H1 (cell line): ENCODE measurements around the gene RAD50. TPM values are rescaled to one million over a fixed set of nuclear protein-coding genes. Genes with fewer than 3 reads are reported as not detected.

Source experiments
- CTCF ChIA-PET: fragments of 300-600 bp; sonication (Branson Sonifier 250); formaldehyde crosslinking; loops from one replicate; lab custom pipeline; 2021; ENCODE audit not compliant: partially characterized antibody; lab: Charles Lee
- POLR2A ChIA-PET: fragments of 300-600 bp; sonication (Branson Sonifier 250); formaldehyde crosslinking; loops from one replicate; lab custom pipeline; 2021; ENCODE audit warnings: inconsistent platforms; ENCODE audit not compliant: partially characterized antibody; lab: Charles Lee
- DNase-seq, 2 experiments: peaks; one replicate each; pipeline versions ENCODE4 v3.0.0 to v3.0.0-alpha.2; 2010 to 2022; ENCODE audit warnings: low spot score in 2 of 2, low read depth in 1 of 2, mixed read lengths in 1 of 2
- FAIRE-seq: peaks from 2 replicates; lab custom pipeline; 2011; peaks lifted over from hg19 to GRCh38; lab: Jason Lieb, UNC
- H2AFZ ChIP-seq: 2 replicates; pipeline ENCODE4 v1.8.1; 2012; ENCODE audit warnings: low read length, inconsistent platforms
- H2AK5ac ChIP-seq: 2 replicates; pipeline ENCODE4 v1.6.1; 2013; ENCODE audit warnings: low read depth, low read length
- H2BK120ac ChIP-seq: replicated peaks from 2 replicates; pipeline ENCODE3; 2013; ENCODE audit warnings: low read depth, low read length, inconsistent platforms
- H2BK12ac ChIP-seq: 2 replicates; pipeline ENCODE4 v1.6.1; 2013; ENCODE audit warnings: low read depth, low read length
- H2BK15ac ChIP-seq: 2 replicates; pipeline ENCODE4 v1.6.1; 2013; ENCODE audit warnings: low read length
- H2BK20ac ChIP-seq: 2 replicates; pipeline ENCODE4 v1.6.1; 2013; ENCODE audit warnings: low read length
- H2BK5ac ChIP-seq: 2 replicates; pipeline ENCODE4 v1.6.1; 2013; ENCODE audit warnings: low read depth, low read length
- H3K14ac ChIP-seq: 2 replicates; pipeline ENCODE4 v1.6.1; 2013; ENCODE audit warnings: inconsistent platforms; ENCODE audit not compliant: insufficient read length
- H3K18ac ChIP-seq: 2 replicates; pipeline ENCODE4 v1.6.1; 2013; ENCODE audit warnings: low read length; ENCODE audit errors: extremely low read depth
- H3K23ac ChIP-seq: 2 replicates; pipeline ENCODE4 v1.6.1; 2013; ENCODE audit warnings: inconsistent platforms; ENCODE audit not compliant: insufficient read length
- H3K23me2 ChIP-seq: 2 replicates; pipeline ENCODE4 v1.6.1; 2013; ENCODE audit warnings: low read depth, low read length
- H3K27ac ChIP-seq: 2 replicates; pipeline ENCODE4 v1.6.1; 2011; ENCODE audit warnings: low read depth, low read length, inconsistent platforms
- H3K27me3 ChIP-seq, 4 experiments: replicated peaks in 1 of 4; 1 replicate in 1 of 4; 2 replicates in 3 of 4; pipeline versions ENCODE4 v1.6.1 to v1.8.1; 2011 to 2013; ENCODE audit warnings: low read length in 3 of 4, mild to moderate bottlenecking in 3 of 4, inconsistent platforms in 2 of 4, mixed read lengths in 2 of 4, moderate library complexity in 1 of 4; ENCODE audit not compliant: control insufficient read depth in 3 of 4, insufficient read depth in 3 of 4; ENCODE audit errors: extremely low read depth in 1 of 4
- H3K36me3 ChIP-seq, 4 experiments: 2 replicates each; pipeline versions ENCODE4 v1.6.1 to v1.8.1; 2011 to 2013; ENCODE audit warnings: mild to moderate bottlenecking in 4 of 4, low read length in 3 of 4, moderate library complexity in 2 of 4, control low read depth in 1 of 4, inconsistent platforms in 1 of 4; ENCODE audit not compliant: insufficient read depth in 4 of 4, control insufficient read depth in 2 of 4
- H3K4ac ChIP-seq: replicated peaks from 2 replicates; pipeline ENCODE3; 2013; ENCODE audit warnings: low read length, low read depth, mixed read lengths, inconsistent platforms; ENCODE audit not compliant: insufficient read length
- H3K4me1 ChIP-seq, 4 experiments: replicated peaks in 1 of 4; 1 replicate in 1 of 4; 2 replicates in 3 of 4; pipeline versions ENCODE4 v1.6.1 to v1.8.1; 2011 to 2013; ENCODE audit warnings: low read length in 3 of 4, inconsistent platforms in 2 of 4, mixed read lengths in 1 of 4; ENCODE audit not compliant: insufficient read depth in 4 of 4, control insufficient read depth in 3 of 4
- H3K4me2 ChIP-seq, 2 experiments: 2 replicates each; pipeline versions ENCODE4 v1.6.1 to v1.8.1; 2011 to 2013; ENCODE audit warnings: low read depth in 2 of 2, low read length in 2 of 2, control low read depth in 1 of 2, inconsistent platforms in 1 of 2, mild to moderate bottlenecking in 1 of 2; ENCODE audit not compliant: insufficient read depth in 1 of 2
- H3K4me3 ChIP-seq, 4 experiments: fragments of 200-600, 300-600 bp in 1 of 4; sonication (generic), shearing (Covaris generic), sonication (Bioruptor Twin) in 1 of 4; 2 replicates each; pipeline versions ENCODE4 v1.5.1 to v1.8.1; 2011 to 2016; ENCODE audit warnings: low read length in 4 of 4, low read depth in 3 of 4, control low read depth in 2 of 4, inconsistent platforms in 2 of 4, mild to moderate bottlenecking in 2 of 4, mixed read lengths in 1 of 4, moderate library complexity in 1 of 4; ENCODE audit not compliant: insufficient read depth in 2 of 4; ENCODE audit errors: extremely low read depth in 1 of 4
- H3K56ac ChIP-seq: replicated peaks from 2 replicates; pipeline ENCODE3; 2013; ENCODE audit warnings: low read depth, mild to moderate bottlenecking, mixed read lengths, low read length, inconsistent platforms; ENCODE audit not compliant: insufficient read length
- H3K79me1 ChIP-seq: 2 replicates; pipeline ENCODE4 v1.6.1; 2013; ENCODE audit warnings: low read depth, low read length, control low read depth
- H3K79me2 ChIP-seq, 2 experiments: 2 replicates each; pipeline versions ENCODE4 v1.6.1 to v1.8.1; 2012 to 2013; ENCODE audit warnings: low read length in 2 of 2, mild to moderate bottlenecking in 2 of 2, inconsistent platforms in 1 of 2; ENCODE audit not compliant: insufficient read depth in 2 of 2, control insufficient read depth in 1 of 2
- H3K9ac ChIP-seq, 4 experiments: replicated peaks in 1 of 4; 1 replicate in 1 of 4; 2 replicates in 3 of 4; pipeline versions ENCODE4 v1.6.1 to v1.8.1; 2011 to 2013; ENCODE audit warnings: low read depth in 3 of 4, low read length in 3 of 4, control low read depth in 2 of 4, mild to moderate bottlenecking in 2 of 4, moderate library complexity in 2 of 4, inconsistent platforms in 1 of 4; ENCODE audit errors: extremely low read depth in 1 of 4
- H3K9me3 ChIP-seq, 2 experiments: 2 replicates each; pipeline versions ENCODE4 v1.6.1 to v1.8.1; 2012 to 2013; ENCODE audit warnings: mild to moderate bottlenecking in 2 of 2, moderate library complexity in 2 of 2, control low read depth in 1 of 2, inconsistent platforms in 1 of 2, low read depth in 1 of 2, low read length in 1 of 2, mixed read lengths in 1 of 2; ENCODE audit not compliant: insufficient read depth in 2 of 2
- H4K20me1 ChIP-seq, 2 experiments: replicated peaks in 1 of 2; 2 replicates each; pipeline versions ENCODE3 to v1.8.1; 2011 to 2013; ENCODE audit warnings: inconsistent platforms in 2 of 2, low read length in 2 of 2, mild to moderate bottlenecking in 1 of 2; ENCODE audit not compliant: insufficient read depth in 2 of 2, control insufficient read depth in 1 of 2
- H4K5ac ChIP-seq: 2 replicates; pipeline ENCODE4 v1.6.1; 2013; ENCODE audit warnings: low read length, low read depth, mixed read lengths, inconsistent platforms; ENCODE audit not compliant: insufficient read length
- H4K8ac ChIP-seq: 2 replicates; pipeline ENCODE4 v1.8.0; 2013; ENCODE audit warnings: mild to moderate bottlenecking, moderate library complexity, low read length, inconsistent platforms; ENCODE audit not compliant: insufficient read depth; ENCODE audit errors: extremely low read depth
- H4K91ac ChIP-seq: replicated peaks from 2 replicates; pipeline ENCODE3; 2013; ENCODE audit warnings: low read length, mixed read lengths, inconsistent platforms; ENCODE audit not compliant: insufficient read length
- BACH1 ChIP-seq: IDR thresholded peaks from 2 replicates; pipeline ENCODE4 v1.6.1; 2012; ENCODE audit warnings: low read length, improper control_type of control experiment
- BCL11A ChIP-seq, 2 experiments: IDR thresholded peaks; one replicate each; pipeline ENCODE4 v1.6.1; 2011; ENCODE audit warnings: low read depth in 2 of 2, low read length in 2 of 2, mild to moderate bottlenecking in 2 of 2
- CBX8 ChIP-seq: fragments of 300-800, 300-1000 bp; sonication (generic); IDR thresholded peaks from 2 replicates; pipeline ENCODE4 v1.7.1; 2016; ENCODE audit warnings: low read depth, low read length, borderline replicate concordance
- EGR1 ChIP-seq: IDR thresholded peaks from 2 replicates; pipeline ENCODE4 v1.6.1; 2011; ENCODE audit warnings: low read depth, low read length, borderline replicate concordance
- EZH2 ChIP-seq: fragments of 200-600 bp; sonication (generic); IDR thresholded peaks from 2 replicates; pipeline ENCODE4 v1.7.1; 2012; ENCODE audit warnings: low read depth, mild to moderate bottlenecking, moderate library complexity, low read length, inconsistent platforms; ENCODE audit not compliant: severe bottlenecking
- GABPA ChIP-seq: IDR thresholded peaks from 2 replicates; pipeline ENCODE4 v1.6.1; 2011; ENCODE audit warnings: mild to moderate bottlenecking, low read length, moderate library complexity, borderline replicate concordance; ENCODE audit not compliant: insufficient read depth
- JUN ChIP-seq: IDR thresholded peaks from 2 replicates; pipeline ENCODE4 v1.6.1; 2011; ENCODE audit warnings: low read depth, mild to moderate bottlenecking, improper control_type of control experiment, low read length
- RAD21 ChIP-seq, 2 experiments: IDR thresholded peaks in 1 of 2; conservative IDR thresholded peaks in 1 of 2; 2 replicates each; pipeline ENCODE4 v1.6.1; 2011; ENCODE audit warnings: low read depth in 2 of 2, low read length in 2 of 2, improper control_type of control experiment in 1 of 2, inconsistent platforms in 1 of 2, mild to moderate bottlenecking in 1 of 2, moderate library complexity in 1 of 2
- SAP30 ChIP-seq: fragments of 300-600 bp; sonication (generic); IDR thresholded peaks from 2 replicates; pipeline ENCODE4 v1.7.1; 2012; ENCODE audit warnings: low read length, moderate library complexity, mild to moderate bottlenecking, inconsistent platforms; ENCODE audit not compliant: insufficient read depth, insufficient replicate concordance
- SP1 ChIP-seq: IDR thresholded peaks from 2 replicates; pipeline ENCODE4 v1.6.1; 2011; ENCODE audit warnings: low read depth, low read length
- YY1 ChIP-seq: IDR thresholded peaks from 2 replicates; pipeline ENCODE4 v1.6.1; 2011; ENCODE audit warnings: low read depth, mild to moderate bottlenecking, low read length
- WGBS, 2 experiments: shearing (Covaris generic) in 1 of 2; methylation state at CpG; one replicate each; pipeline versions ENCODE4 v1.1.6 to v1.1.7; 2013 to 2015; ENCODE audit warnings: low lambda C conversion rate in 2 of 2, mixed read lengths in 2 of 2, inconsistent platforms in 1 of 2, low coverage in 1 of 2, missing lambda C conversion rate in 1 of 2; ENCODE audit not compliant: insufficient replicate concordance in 2 of 2, insufficient coverage in 1 of 2, insufficient read length in 1 of 2; ENCODE audit errors: extremely low coverage in 1 of 2, missing lambda C conversion rate in 1 of 2; 5-methylcytosine and 5-hydroxymethylcytosine counted together
- polyA plus RNA-seq, 7 experiments: library from polyadenylated mRNA; depleted of rRNA in 3 of 7; stranded (reverse) in 5 of 7; unstranded in 2 of 7; fragments of >200 nt in 5 of 7; fragments of 200-250 nt in 2 of 7; gene quantifications; 1 replicate in 5 of 7; 2 replicates in 1 of 7; 4 replicates in 1 of 7; pipeline versions ENCODE4 v1.2.1 to v1.2.3, GENCODE V29; 2011 to 2013; ENCODE audit warnings: missing spikeins in 2 of 7, mixed read lengths in 2 of 7
- total RNA-seq: library from RNA; stranded (reverse); fragmentation: NEBNext Ultra II Directional; extraction: Animal tissue kit (Norgen Biotek cat#: 25700); gene quantifications from 2 replicates; pipeline ENCODE4 v1.2.1, GENCODE V29; 2021
- TF ChIP-seq, protein P1 (sequence below): IDR thresholded peaks from 2 replicates; pipeline ENCODE4 v1.6.1; 2012; ENCODE audit warnings: low read length, inconsistent platforms

The RAD50 gene
- total and polyA plus RNA-seq, 2 of the 8 experiments (the other 6 are each of a cell fraction or from before 2014, with no cell fraction given): 10.1 to 39.4 TPM

DNA sequence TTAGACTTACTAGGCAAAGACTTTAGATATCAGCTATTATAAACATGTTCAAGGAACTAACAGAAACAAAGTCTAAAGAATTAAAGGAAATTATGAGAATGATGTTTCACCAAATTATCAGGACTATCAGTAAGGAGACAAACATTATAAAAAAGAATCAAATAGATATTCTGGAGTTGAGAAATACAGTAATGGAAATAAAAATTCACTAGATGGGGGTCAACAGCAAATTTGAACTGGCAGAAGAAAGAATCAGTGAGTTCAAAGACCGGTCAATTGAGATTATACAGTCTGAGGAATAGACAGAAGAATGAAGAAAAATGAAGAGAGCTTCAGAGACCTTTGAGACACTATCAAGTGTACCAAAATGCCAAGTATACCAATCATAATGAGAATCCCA, 91.6 kb downstream of the RAD50 start:
- no peak overlapping the region for H4K91ac ChIP-seq
- no peak overlapping the region for H3K18ac ChIP-seq
- peaks cover 0 to 5% (median under 1%) of the 10 kb centered on the region in 4 experiments; a peak in 2 of 7 replicates for H3K4me1 ChIP-seq
- no peak overlapping the region for H4K8ac ChIP-seq
- no peak overlapping the region for H3K9ac ChIP-seq
- H3K79me1 ChIP-seq: no peaks in the 10 kb centered on the region
- no peak overlapping the region for H2BK5ac ChIP-seq
- H4K20me1 ChIP-seq: no peaks in the 10 kb centered on the region
- H3K36me3 ChIP-seq: peaks cover 0 to 2% (median 0%) of the 10 kb centered on the region in 4 experiments; a peak in 1 of 8 replicates
- H2AK5ac ChIP-seq: no peak overlapping the region
- H3K4me2 ChIP-seq: no peak overlapping the region
- no peak overlapping the region for H3K4ac ChIP-seq
- no peak overlapping the region for H4K5ac ChIP-seq
- no peak overlapping the region for H2AFZ ChIP-seq
- FAIRE-seq (no peak), DNase-seq (no peak)
- no peak overlapping the region for H3K27ac ChIP-seq
- H3K23me2 ChIP-seq: no peaks in the 10 kb centered on the region
- WGBS, 2 experiments: 72% methylated on average over 1 of the region's 1 CpG; no CpG with 5 or more reads in 1 of the 2 experiments
- H2BK12ac ChIP-seq: no peak overlapping the region
- no peak overlapping the region for H3K56ac ChIP-seq
- H3K9me3 ChIP-seq: peaks cover 5 to 6% of the 10 kb centered on the region in 2 experiments; a peak in 3 of 4 replicates
- H2BK20ac ChIP-seq: no peak overlapping the region
- H3K27me3 ChIP-seq: no peaks in the 10 kb centered on the region
- no peak overlapping the region for H3K4me3 ChIP-seq
- POLR2A ChIA-PET: interaction anchor here (1.2 kb wide), 1 partner anchor 13 kb away, joined by 3 read pairs; no protein-coding TSS in a partner anchor
- H3K14ac ChIP-seq: no peak overlapping the region
- H3K23ac ChIP-seq: no peak overlapping the region
- no peak overlapping the region for H2BK15ac ChIP-seq
- H2BK120ac ChIP-seq: no peak overlapping the region
- no peak for TF ChIP-seq CBX8
- TF ChIP-seq, protein P1, sequence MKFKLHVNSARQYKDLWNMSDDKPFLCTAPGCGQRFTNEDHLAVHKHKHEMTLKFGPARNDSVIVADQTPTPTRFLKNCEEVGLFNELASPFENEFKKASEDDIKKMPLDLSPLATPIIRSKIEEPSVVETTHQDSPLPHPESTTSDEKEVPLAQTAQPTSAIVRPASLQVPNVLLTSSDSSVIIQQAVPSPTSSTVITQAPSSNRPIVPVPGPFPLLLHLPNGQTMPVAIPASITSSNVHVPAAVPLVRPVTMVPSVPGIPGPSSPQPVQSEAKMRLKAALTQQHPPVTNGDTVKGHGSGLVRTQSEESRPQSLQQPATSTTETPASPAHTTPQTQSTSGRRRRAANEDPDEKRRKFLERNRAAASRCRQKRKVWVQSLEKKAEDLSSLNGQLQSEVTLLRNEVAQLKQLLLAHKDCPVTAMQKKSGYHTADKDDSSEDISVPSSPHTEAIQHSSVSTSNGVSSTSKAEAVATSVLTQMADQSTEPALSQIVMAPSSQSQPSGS: no peak
- no peak for TF ChIP-seq EGR1
- no peak for TF ChIP-seq RAD21 (IDR thresholded peaks at IDR 0.05 in 1 of 2, conservative IDR thresholded peaks at IDR 0.05 in 1 of 2; ENCODE audit: low read depth in 2 of 2, low read length in 2 of 2)
- TF ChIP-seq BCL11A (IDR thresholded peaks at IDR 0.05; ENCODE audit: low read depth in 2 of 2, low read length in 2 of 2): no peak
- TF ChIP-seq EZH2: no peak
- TF ChIP-seq YY1: no peak
- no peak for TF ChIP-seq GABPA
- no peak for TF ChIP-seq JUN
- TF ChIP-seq SP1: no peak
- no peak for TF ChIP-seq BACH1
- TF ChIP-seq SAP30: no peak
- no peaks in the 10 kb centered on the region for H3K79me2 ChIP-seq
- CTCF ChIA-PET: interaction anchor here (1.2 kb wide), 1 partner anchor 18 kb away, joined by 4 read pairs; no protein-coding TSS in a partner anchor
